Hematopoietic multipotent progenitor cell treated with erythropoietin and hydrocortisone succinate and interleukin-3 and kit ligand, for 6 days (in vitro differentiated cells): Measurements from ENCODE around the gene TRIM37.
A peak's percentile ranks its signal among the peaks of the same experiment; 100 is the strongest.
"Not testable (repeated sequence)": the region's sequence is repeated elsewhere in the genome, so short reads cannot be mapped to it uniquely, and the experiment has no call there.

Experiments used
- DNase-seq: peaks from one replicate; pipeline ENCODE4 v3.0.0-alpha.2; 2015

TRIM37 gene

DNA sequence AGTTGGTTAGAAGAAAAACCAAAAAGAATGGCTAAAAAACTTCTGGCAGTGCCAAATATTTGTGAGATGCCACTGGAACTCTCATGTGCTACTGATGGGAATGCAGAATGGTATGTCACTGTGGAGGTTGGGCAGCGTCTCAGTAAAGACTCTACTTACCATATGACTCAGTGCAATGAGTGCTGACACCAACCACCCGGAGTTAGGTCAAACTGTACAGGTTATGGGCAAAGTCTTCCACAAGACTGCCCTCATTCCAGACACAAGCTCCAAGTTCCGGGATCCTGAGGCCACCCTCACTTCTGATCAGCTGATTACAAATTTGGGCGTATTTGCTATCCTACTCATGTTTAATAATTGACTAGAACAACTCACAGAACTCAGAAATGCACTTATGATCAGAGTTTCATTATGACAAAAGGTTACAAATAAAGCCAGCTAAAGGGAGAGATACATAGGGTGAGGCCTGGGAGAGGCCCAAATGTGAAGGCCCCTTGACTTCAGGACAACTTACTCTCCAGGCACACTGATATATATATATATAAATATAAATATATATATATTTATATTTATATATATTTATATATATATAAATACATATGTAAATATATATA, 114.9 kb downstream of the TRIM37 start:
- no peak for DNase-seq

DNA sequence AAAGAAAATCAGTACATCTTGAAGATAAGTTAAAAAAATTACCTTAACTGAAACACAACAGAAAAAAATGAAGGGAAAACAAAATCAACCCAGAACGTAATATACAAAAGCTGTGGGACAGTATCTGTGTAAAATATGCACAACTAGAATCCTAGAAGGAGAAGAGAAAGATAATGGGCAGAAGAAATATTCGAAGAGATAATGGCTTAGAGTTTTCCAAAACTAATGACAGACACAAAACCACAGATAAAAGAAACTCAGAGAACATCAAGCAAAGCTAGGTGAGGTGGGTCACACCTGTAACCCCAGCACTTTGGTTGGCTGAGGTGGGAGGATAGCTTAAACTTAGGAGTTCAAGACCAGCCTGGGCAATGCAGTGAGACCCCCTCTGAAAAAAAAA, 117.1 kb downstream of the TRIM37 start:
- DNase-seq, result no peak

DNA sequence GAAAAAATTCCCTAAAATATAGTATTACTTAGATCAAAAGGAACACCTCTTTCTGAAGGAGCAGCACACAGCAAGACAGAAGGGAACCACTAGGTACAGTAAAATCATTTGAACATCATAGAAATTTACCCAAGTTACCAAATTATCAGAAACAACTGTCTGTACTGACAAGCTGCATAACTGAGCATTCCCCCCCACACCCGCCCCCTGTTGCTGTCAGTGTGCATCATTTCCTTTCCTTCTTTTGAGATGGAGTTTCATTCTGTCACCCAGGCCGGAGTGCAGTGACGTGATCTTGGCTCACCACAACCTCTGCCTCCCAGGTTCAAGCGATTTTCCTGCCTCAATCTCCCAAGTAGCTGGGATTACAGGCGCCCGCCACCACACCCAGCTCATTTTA, 120.7 kb downstream of the TRIM37 start:
- no peak for DNase-seq

GRCh38 chr17:58985367-58985766, 121.3 kb downstream of the TRIM37 start:
- DNase-seq, result peak; percentile 20

DNA sequence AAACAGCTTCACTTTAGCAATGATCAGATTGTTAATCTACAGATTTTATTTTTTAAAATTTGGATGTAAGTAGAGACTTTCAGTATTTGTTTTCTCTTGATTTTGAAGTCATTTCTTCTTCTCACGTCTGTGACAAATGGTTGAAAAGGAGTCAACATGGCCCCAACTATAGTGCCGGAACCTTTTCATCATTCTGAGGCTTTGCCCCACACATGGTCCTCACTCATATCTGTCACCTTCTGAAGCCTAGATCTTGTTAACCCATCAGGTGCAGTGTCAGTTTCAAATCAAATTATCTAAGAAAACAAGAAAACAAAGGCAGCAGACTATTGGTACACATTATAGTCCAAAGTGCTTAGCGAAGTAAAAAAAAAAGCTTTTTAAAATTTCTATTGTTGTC, 124.1 kb downstream of the TRIM37 start:
- DNase-seq, result no peak

DNA sequence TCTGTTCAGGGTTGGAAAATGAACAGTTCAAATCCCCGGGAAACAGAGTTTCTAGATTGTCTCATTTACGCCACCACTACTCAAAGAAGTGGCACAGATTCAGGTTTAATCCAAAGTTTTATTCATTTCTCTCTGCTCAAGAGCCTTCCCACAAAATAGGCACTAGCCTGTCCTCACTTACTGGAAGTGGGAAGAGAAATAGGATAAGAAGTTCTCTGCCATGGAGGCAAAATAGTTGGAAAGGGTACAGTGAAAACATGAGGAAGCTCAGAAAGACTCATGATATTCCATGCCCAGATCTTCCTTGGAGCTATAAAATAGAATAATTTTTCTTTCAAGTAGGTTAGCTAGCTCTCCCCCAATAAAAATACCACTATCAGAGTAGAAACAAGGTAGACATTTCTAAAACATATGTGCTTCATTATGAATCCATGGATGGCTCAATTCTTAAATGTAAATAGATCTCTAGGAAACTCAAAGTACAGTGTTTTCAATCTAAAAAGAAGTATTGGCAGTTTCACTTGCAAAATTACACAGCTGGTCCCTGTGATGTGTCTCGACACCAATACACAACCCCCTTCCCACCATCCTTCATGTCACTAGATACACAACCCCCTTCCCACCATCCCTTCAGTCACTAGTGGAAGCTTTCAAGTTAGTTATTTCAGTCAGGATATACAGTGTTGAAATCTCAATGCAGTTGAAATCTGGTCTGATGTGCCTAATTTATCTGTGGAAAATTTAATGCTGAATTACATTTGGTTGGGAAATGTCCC, 125.8 kb downstream of the TRIM37 start:
- DNase-seq, result no peak

DNA sequence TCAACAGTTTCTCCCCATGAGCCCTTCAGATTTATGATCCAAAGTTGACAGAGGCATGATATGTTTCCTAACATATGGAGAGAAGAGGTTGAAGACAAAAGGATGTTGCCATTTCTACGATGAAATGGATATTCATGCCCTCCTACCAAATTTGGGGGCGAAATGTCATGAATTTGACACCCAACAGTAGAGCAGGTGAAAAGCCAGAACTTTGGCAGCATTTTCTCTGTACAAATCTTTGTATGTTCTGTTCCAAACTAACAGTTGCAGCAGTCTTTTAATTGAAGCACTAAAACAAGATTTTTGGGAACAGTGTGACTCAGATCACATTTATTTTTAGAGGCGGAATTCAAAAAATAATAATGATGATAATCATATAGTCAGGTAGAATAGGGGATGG, 130.1 kb downstream of the TRIM37 start:
- no peak for DNase-seq

- DNase-seq, result no peak
Observed at GRCh38 chr17:58974354-58974753, 132.3 kb downstream of the TRIM37 start.

GRCh38 chr17:58970609-58971450, 135.8 kb downstream of the TRIM37 start:
- no peak for DNase-seq

DNA sequence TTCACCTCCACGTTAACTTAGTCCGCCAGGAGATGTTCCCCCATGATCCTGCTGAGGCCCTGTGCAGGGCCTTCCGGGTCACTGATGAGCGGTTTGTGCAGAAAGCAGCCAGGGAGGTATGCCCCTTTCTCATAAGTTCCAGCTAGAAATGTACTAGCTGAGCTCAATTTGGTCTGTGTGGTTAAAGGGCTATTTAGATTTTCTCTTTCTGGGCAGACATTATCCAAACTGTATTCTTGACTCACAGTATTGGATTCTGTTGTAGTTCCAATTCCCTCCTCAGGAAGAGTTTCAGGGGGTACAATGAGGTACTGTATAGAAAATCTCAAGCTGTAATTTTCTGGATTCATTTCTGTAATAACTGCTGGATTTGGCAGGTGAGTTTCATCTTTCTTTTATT, 137.1 kb downstream of the TRIM37 start:
- DNase-seq, result no peak

DNA sequence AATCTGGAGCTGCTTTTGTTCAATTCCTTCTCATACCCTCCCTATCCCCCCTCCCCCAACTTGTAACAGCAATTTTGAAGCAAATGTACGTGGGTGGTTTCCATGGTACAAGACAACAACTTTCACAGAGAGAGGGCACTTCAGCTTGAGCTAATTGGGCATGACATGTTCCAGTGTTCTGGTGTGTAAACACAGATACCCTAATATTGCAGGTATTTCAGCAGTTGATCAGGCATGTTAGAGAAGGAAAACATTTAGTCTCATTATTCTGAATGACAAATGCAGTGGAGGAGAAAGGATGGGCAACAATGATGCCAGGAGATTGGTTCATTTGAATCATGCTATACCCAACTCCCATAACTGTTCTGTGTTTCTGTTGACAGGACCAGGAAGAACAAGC, 137.5 kb downstream of the TRIM37 start:
- DNase-seq, result no peak

DNA sequence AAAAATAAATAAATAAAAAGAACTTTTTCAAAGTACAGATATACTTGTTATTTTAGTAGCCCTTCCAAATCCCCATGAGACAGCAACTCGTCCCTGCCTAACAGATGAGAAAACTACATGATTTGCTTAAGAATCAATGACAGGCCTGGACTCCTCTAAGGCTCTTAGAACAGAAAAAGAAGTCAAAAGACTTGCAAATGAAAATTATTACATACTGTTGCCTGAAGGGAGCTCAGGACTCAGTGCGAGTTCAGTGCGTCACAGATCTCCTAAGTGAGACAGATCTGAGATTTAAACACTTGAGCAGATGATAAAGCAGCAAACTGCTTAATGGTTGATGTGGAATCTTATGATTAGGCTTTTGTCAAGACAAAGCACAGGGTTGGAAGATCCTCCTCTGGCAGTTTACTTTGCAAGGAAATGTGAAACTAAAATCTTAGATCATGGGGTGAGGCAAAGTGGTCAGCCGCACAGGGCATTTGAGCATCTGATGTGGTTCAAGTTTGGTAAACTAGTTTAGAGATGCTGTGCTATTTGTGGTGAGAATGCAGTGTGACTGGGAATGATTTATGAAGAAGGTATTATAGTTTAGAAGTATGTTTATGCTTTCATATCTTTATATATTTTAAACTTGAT, 138.1 kb downstream of the TRIM37 start:
- no peak for DNase-seq

- DNase-seq, result no peak
Observed at GRCh38 chr17:58966208-58966607, 140.5 kb downstream of the TRIM37 start.

DNA sequence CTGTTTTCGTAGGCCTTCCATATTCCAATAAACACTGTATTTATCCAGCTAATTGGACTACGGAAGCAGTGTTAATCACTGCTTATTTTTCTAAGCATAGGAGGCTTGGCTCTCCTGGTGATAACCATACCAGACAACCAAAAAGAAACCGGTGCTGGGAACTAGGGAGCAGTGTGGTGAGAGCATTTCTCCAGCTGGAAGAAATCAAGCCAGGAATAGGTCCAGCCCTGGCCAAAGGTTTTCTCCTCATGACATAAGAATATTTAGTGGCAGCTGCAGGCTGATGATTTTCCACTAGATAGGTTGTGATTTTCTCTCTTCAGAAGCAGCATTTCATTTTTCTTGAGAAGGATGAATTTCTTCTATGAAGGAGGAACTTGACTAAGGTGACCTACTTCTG, 141.5 kb downstream of the TRIM37 start:
- no peak for DNase-seq

DNA sequence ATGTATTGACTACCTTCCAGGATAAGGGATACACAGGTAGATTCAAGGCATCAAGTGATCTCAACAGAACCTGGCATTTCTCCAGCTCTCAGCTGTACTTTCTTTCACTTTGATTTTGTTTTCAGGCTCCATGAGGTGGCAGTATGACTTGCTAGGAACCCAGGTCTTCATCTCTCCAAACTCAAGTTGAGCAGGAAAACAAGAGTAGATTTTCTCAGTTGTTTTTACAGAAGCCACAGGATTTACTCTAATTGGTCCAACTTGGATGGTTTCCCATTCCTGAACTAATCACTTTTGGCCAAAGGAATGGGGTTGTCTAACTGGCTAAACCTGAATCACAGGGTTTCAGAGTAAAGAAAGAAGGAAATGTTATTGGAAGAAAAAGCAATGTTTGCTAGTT, 146.6 kb downstream of the TRIM37 start:
- peak; percentile 54 for DNase-seq

DNA sequence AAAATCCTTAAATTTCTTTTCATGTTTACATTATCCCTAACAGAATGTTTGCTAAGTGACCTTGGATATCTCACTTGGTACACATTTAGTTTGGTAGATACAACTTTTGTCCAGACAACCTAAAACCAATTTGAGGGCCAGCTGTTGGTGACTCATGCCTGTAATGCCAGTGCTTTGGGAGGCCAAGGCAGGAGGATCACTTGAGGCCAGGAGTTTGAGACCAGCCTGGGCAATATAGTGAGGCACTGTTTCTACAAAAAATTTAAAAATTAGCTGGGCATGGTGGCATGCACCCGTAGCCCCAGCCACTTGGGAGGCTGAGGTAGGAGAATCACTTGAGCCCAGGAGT, 149.0 kb downstream of the TRIM37 start:
- not testable (repeated sequence) for DNase-seq

- DNase-seq, result no peak
Observed at GRCh38 chr17:58956997-58957724, 149.5 kb downstream of the TRIM37 start.

GRCh38 chr17:58954358-58954757, 152.3 kb downstream of the TRIM37 start:
- DNase-seq, result not testable (repeated sequence)

DNA sequence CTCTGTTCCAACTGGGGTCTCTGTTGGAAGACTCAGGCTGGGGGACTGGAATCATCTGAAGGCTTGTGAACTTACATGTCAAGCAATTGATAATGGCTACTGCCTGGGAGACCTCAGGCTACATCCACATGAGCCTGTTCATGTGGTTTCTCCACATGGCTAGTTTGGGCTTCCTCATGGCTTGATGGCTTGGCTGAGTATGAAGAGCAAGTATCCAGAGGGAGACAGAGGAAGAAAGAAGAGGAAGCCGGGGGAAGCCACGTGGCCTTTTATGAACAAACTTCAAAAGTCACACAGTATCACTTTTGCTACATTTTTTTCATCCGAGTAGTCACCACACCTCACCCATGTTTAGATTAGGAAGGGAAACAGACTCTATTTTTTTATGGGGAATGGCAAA, 158.9 kb downstream of the TRIM37 start:
- DNase-seq, result no peak

DNA sequence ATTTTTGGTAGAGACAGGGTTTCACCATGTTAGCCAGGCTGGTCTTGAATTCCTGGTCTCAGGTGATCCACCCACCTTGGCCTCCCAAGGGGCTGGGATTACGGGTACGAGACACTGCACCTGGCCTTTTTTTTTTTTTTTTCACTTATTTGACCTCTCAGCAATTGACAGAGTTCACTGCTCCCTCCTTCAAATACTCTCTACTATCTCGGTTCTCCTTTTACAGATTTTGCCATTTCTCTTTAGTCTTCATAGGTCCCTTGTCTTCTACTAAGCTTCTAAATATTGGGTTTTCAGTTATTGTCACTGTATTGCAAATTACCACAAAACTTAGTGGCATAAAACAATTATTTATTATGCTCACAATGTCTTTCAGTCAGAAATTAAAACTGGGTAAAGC, 159.3 kb downstream of the TRIM37 start:
- no peak for DNase-seq

DNA sequence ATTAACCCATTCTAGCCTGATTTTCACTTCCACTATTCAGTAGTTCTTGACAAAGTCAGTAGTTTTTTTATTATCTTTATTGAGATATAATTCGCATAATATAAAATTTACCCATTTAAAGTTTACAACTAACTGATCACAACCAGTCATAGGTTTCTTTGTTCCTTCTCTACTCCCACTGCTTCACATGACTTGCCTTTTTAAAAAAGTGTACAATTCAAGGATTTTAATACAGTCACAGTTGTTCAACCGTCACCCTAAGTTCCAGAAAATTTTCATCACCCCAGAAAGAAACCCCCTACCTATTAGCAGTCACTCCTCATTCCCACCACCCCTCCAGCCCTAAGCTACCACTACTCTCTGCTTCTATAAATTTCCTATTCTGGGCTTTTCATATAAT, 162.5 kb downstream of the TRIM37 start:
- no peak for DNase-seq

GRCh38 chr17:58936295-58936694, 170.4 kb downstream of the TRIM37 start:
- DNase-seq, result no peak

- no peak for DNase-seq
Observed at GRCh38 chr17:58932956-58933355, 173.7 kb downstream of the TRIM37 start.
